ENCODE results near the gene KCNJ8.

Gene KCNJ8

GRCh38 chr12:21771311-21771710 is 3.2 kb downstream of the KCNJ8 start:
- no peak for DNase-seq (ENCODE audit: low read depth)
- H3K4me3 ChIP-seq (ENCODE audit: control insufficient read depth, low read depth, low read length): no peak overlapping the region
- TF ChIP-seq CTCF (IDR thresholded peaks at IDR 0.05; ENCODE audit: control insufficient read depth, insufficient read depth, low read depth, low read length, missing control alignments): no peak

- H3K4me3 ChIP-seq (ENCODE audit: control insufficient read depth, low read depth, low read length): no peak overlapping the region
- TF ChIP-seq CTCF (IDR thresholded peaks at IDR 0.05; ENCODE audit: control insufficient read depth, insufficient read depth, low read depth, low read length, missing control alignments): no peak
- DNase-seq (ENCODE audit: low read depth): no peak
Observed at GRCh38 chr12:21769307-21769706, 5.2 kb downstream of the KCNJ8 start.

- no peak for DNase-seq (ENCODE audit: low read depth)
- no peak for TF ChIP-seq CTCF (IDR thresholded peaks at IDR 0.05; ENCODE audit: control insufficient read depth, insufficient read depth, low read depth, low read length, missing control alignments)
- H3K4me3 ChIP-seq (ENCODE audit: control insufficient read depth, low read depth, low read length): no peak overlapping the region
Observed at GRCh38 chr12:21766403-21766802, 8.1 kb downstream of the KCNJ8 start.

- TF ChIP-seq CTCF (IDR thresholded peaks at IDR 0.05; ENCODE audit: control insufficient read depth, insufficient read depth, low read depth, low read length, missing control alignments): no peak
- H3K4me3 ChIP-seq (ENCODE audit: control insufficient read depth, low read depth, low read length): no peak overlapping the region
- DNase-seq (ENCODE audit: low read depth): no peak
Observed at GRCh38 chr12:21764950-21765349, 9.6 kb downstream of the KCNJ8 start.

GRCh38 chr12:21764065-21764464 is 10.4 kb downstream of the KCNJ8 start:
- DNase-seq (ENCODE audit: low read depth): no peak
- TF ChIP-seq CTCF (IDR thresholded peaks at IDR 0.05; ENCODE audit: control insufficient read depth, insufficient read depth, low read depth, low read length, missing control alignments): no peak
- no peak overlapping the region for H3K4me3 ChIP-seq (ENCODE audit: control insufficient read depth, low read depth, low read length)

- TF ChIP-seq CTCF (IDR thresholded peaks at IDR 0.05; ENCODE audit: control insufficient read depth, insufficient read depth, low read depth, low read length, missing control alignments): no peak
- H3K4me3 ChIP-seq (ENCODE audit: control insufficient read depth, low read depth, low read length): no peak overlapping the region
Observed at GRCh38 chr12:21763531-21763930, 11.0 kb downstream of the KCNJ8 start.

GRCh38 chr12:21759737-21760136 is 14.8 kb downstream of the KCNJ8 start:
- DNase-seq (ENCODE audit: low read depth): no peak
- H3K4me3 ChIP-seq (ENCODE audit: control insufficient read depth, low read depth, low read length): no peak overlapping the region
- TF ChIP-seq CTCF (IDR thresholded peaks at IDR 0.05; ENCODE audit: control insufficient read depth, insufficient read depth, low read depth, low read length, missing control alignments): no peak

More at GRCh38 chr12:21763531-21763930, 11.0 kb downstream of the KCNJ8 start:
- no peak for DNase-seq (ENCODE audit: low read depth)

Measured in AG09309 (cell line).